ENCODE data around the gene PARD3.

GRCh38 chr10:34382626-34383025 is 432.5 kb downstream of the PARD3 start:
- TF ChIP-seq CTCF (conservative IDR thresholded peaks at IDR 0.05; ENCODE audit: low read depth, low read length) (no peak), EZH2 (IDR thresholded peaks at IDR 0.05; ENCODE audit: low read length, unreplicated experiment) (no peak), EZH2phosphoT487 (IDR thresholded peaks at IDR 0.05; ENCODE audit: borderline replicate concordance, low read length) (no peak)
